ENCODE results near the gene SRGAP1.
"Not testable (repeated sequence)": the region's sequence is repeated elsewhere in the genome, so short reads cannot be mapped to it uniquely, and the experiment has no call there.

The SRGAP1 gene

DNA sequence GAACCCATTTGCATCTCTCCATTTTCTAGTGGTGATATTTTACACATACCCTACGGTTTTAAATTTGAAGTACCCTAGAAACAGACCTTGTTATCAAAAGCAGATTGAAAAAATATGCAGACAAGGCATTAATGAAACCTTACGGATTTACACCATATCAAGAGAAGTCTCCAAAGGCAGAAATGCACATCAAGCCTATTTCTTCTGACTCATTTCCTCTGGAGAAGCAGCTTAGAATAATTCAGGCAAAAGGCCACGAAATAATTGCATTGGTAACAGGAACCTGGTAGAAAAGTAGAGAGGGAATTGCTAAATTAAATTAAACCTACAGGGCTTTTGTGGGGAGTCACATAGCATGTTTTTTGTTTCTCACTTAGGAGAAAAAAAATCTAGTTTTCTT, 342.9 kb downstream of the SRGAP1 start:
- TF ChIP-seq ZFX (IDR thresholded peaks at IDR 0.05): no peak
- TF ChIP-seq CTCF (conservative IDR thresholded peaks at IDR 0.05): no peak
- no peak overlapping the region for H3K27ac ChIP-seq

DNA sequence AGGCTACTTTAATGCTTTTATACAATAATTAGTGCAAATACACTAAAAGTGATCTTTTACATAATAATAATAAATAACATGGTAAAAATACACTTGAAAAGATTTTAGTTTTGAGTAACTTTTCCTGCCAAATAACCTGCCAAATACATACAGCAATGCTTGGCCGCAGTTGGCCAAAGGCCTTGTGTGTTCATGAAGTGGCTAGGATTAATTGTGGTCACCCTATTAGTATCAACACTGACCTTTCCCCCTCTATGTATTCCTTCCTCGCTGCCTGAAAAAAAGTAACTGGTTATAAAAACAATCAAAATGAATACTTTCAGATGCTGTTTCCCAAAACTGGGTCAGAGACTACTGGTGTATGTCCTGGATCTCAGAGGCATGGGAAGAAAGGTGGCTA, 343.3 kb downstream of the SRGAP1 start:
- TF ChIP-seq CTCF (conservative IDR thresholded peaks at IDR 0.05): no peak
- no peak for TF ChIP-seq ZFX (IDR thresholded peaks at IDR 0.05)
- no peak overlapping the region for H3K27ac ChIP-seq

- TF ChIP-seq ZFX (IDR thresholded peaks at IDR 0.05) (no peak), CTCF (conservative IDR thresholded peaks at IDR 0.05) (no peak)
- no peak overlapping the region for H3K27ac ChIP-seq
Observed at GRCh38 chr12:64189530-64189929, 345.0 kb downstream of the SRGAP1 start.

DNA sequence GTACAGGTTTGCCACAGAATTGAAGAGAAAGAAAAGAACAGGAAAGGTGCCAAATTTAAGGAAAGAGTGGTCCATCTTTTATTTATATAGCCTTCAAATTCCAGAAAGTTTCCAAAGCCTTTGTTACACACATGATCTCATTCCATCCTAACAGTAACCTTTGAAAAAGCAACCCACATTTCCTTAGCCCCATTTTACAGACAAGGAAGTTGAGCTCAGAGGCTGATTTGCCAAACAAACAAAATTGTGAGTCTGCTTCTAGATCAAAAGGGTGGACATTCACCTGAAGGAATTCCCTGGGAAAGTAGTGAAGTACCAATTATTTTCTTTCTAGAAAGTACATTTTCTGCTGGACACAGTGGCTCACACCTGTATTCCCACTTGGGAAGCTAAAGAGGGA, 345.6 kb downstream of the SRGAP1 start:
- TF ChIP-seq CTCF (conservative IDR thresholded peaks at IDR 0.05) (no peak), ZFX (IDR thresholded peaks at IDR 0.05) (no peak)
- no peak overlapping the region for H3K27ac ChIP-seq

- TF ChIP-seq CTCF (conservative IDR thresholded peaks at IDR 0.05) (no peak), ZFX (IDR thresholded peaks at IDR 0.05) (no peak)
- H3K27ac ChIP-seq: no peak overlapping the region
Observed at GRCh38 chr12:64192644-64193444, 348.3 kb downstream of the SRGAP1 start.

GRCh38 chr12:64193931-64194330, 349.4 kb downstream of the SRGAP1 start:
- TF ChIP-seq CTCF (conservative IDR thresholded peaks at IDR 0.05): no peak
- no peak for TF ChIP-seq ZFX (IDR thresholded peaks at IDR 0.05)
- no peak overlapping the region for H3K27ac ChIP-seq

GRCh38 chr12:64194333-64195149, 350.0 kb downstream of the SRGAP1 start:
- H3K27ac ChIP-seq: no peak overlapping the region
- no peak for TF ChIP-seq ZFX (IDR thresholded peaks at IDR 0.05)

GRCh38 chr12:64195841-64196240, 351.3 kb downstream of the SRGAP1 start:
- not testable (repeated sequence) for H3K27ac ChIP-seq

Measured in C4-2B (cell line).